B cell (primary cell): ENCODE measurements around the gene TLDC2. TPM values are rescaled to one million over a fixed set of nuclear protein-coding genes. Genes with fewer than 3 reads are reported as not detected.

ENCODE experiments used
- ATAC-seq: fragments of 200-7000 bp; cut with Tn5 transposase; one replicate; pipeline ENCODE4 v1.10.0; 2021; ENCODE audit warnings: low read depth, mild to moderate bottlenecking, moderate number of reproducible peaks, moderate library complexity
- CTCF ChIA-PET: fragments of 350-600 bp; sonication (Branson Sonifier 250); formaldehyde crosslinking; loops from one replicate; lab custom pipeline; 2021; ENCODE audit warnings: antibody characterized with exemption, inconsistent platforms; lab: Charles Lee
- POLR2A ChIA-PET: fragments of 350-600 bp; sonication (Branson Sonifier 250); formaldehyde crosslinking; loops from one replicate; lab custom pipeline; 2021; ENCODE audit warnings: antibody characterized with exemption; lab: Charles Lee
- DNase-seq: peaks from one replicate; pipeline ENCODE4 v3.0.0; 2013
- H2AFZ ChIP-seq: 2 replicates; pipeline ENCODE4 v1.6.1; 2012; ENCODE audit warnings: mild to moderate bottlenecking, low read depth, low read length; ENCODE audit not compliant: insufficient read depth, poor library complexity, severe bottlenecking
- H3K27ac ChIP-seq, 2 donors: 1 replicate in 1 of 2; 2 replicates in 1 of 2; pipeline ENCODE4 v1.5.1; 2012 to 2013; ENCODE audit warnings: low read length in 2 of 2, mild to moderate bottlenecking in 2 of 2, moderate library complexity in 1 of 2
- H3K27me3 ChIP-seq, 4 experiments: fragments of 200-600 bp in 1 of 4; sonication (generic) in 1 of 4; replicated peaks in 1 of 4; 1 replicate in 2 of 4; 2 replicates in 2 of 4; pipeline versions ENCODE4 v1.6.1 to v1.7.0; 2013 to 2016; ENCODE audit warnings: low read length in 3 of 4, mild to moderate bottlenecking in 2 of 4, mixed read lengths in 1 of 4, moderate library complexity in 1 of 4; ENCODE audit not compliant: insufficient read depth in 4 of 4, control insufficient read depth in 3 of 4; ENCODE audit errors: control extremely low read depth in 1 of 4
- H3K36me3 ChIP-seq, 2 experiments: replicated peaks in 1 of 2; 1 replicate in 1 of 2; 2 replicates in 1 of 2; pipeline versions ENCODE4 v1.6.1 to v1.7.1; 2013; ENCODE audit warnings: low read length in 1 of 2; ENCODE audit not compliant: insufficient read depth in 2 of 2, control insufficient read depth in 1 of 2; ENCODE audit errors: control extremely low read depth in 1 of 2, extremely low read depth in 1 of 2
- H3K4me1 ChIP-seq, 2 donors: fragments of 200-600 bp in 1 of 2; sonication (generic) in 1 of 2; 1 replicate in 1 of 2; 2 replicates in 1 of 2; pipeline versions ENCODE4 v1.5.1 to v1.6.1; 2013 to 2017; ENCODE audit warnings: low read length in 2 of 2; ENCODE audit not compliant: control insufficient read depth in 2 of 2, insufficient read depth in 2 of 2
- H3K4me2 ChIP-seq: replicated peaks from 2 replicates; pipeline ENCODE3; 2012; ENCODE audit warnings: mild to moderate bottlenecking, low read depth, low read length; ENCODE audit not compliant: poor library complexity, severe bottlenecking
- H3K4me3 ChIP-seq, 5 experiments: fragments of 200-600 bp in 1 of 5; sonication (generic) in 1 of 5; 1 replicate in 3 of 5; 2 replicates in 2 of 5; pipeline versions ENCODE4 v1.5.1 to v1.7.0; 2011 to 2016; ENCODE audit warnings: low read length in 4 of 5, mild to moderate bottlenecking in 4 of 5, low read depth in 2 of 5, control low read depth in 1 of 5, moderate library complexity in 1 of 5; ENCODE audit not compliant: insufficient read depth in 1 of 5; ENCODE audit errors: control extremely low read depth in 1 of 5, extremely low read depth in 1 of 5
- H3K79me2 ChIP-seq: fragments of 200-600 bp; sonication (generic); one replicate; pipeline ENCODE4 v1.6.0; 2016; ENCODE audit warnings: low read length; ENCODE audit not compliant: control insufficient read depth, insufficient read depth
- H3K9ac ChIP-seq: fragments of 200-600 bp; sonication (generic); 2 replicates; pipeline ENCODE4 v1.6.1; 2017; ENCODE audit warnings: mild to moderate bottlenecking, low read length, moderate library complexity
- H3K9me3 ChIP-seq, 3 donors: one replicate each; pipeline versions ENCODE4 v1.6.1 to v1.7.1; 2013; ENCODE audit warnings: low read length in 2 of 3; ENCODE audit not compliant: control insufficient read depth in 2 of 3, insufficient read depth in 1 of 3; ENCODE audit errors: control extremely low read depth in 1 of 3
- H4K20me1 ChIP-seq: 2 replicates; pipeline ENCODE4 v1.6.0; 2012; ENCODE audit warnings: mild to moderate bottlenecking, low read length; ENCODE audit not compliant: insufficient read depth, control insufficient read depth, poor library complexity, severe bottlenecking
- H3K27ac Mint-ChIP-seq: one replicate; pipeline ENCODE4 v1.8.0; 2021; ENCODE audit warnings: mixed read lengths
- H3K27me3 Mint-ChIP-seq: one replicate; pipeline ENCODE4 v1.8.0; 2021; ENCODE audit warnings: mixed read lengths
- H3K4me1 Mint-ChIP-seq: one replicate; pipeline ENCODE4 v1.8.0; 2021; ENCODE audit warnings: mixed read lengths
- H3K4me3 Mint-ChIP-seq: one replicate; pipeline ENCODE4 v1.8.0; 2021; ENCODE audit warnings: mixed read lengths
- H3K9me3 Mint-ChIP-seq: one replicate; pipeline ENCODE4 v1.8.0; 2022; ENCODE audit warnings: mixed read lengths; ENCODE audit not compliant: insufficient read depth
- CTCF ChIP-seq: fragments of 200-600 bp; IDR thresholded peaks from one replicate; pipeline ENCODE4 v1.8.0; 2022; ENCODE audit warnings: antibody characterized with exemption, mild to moderate bottlenecking
- EZH2 ChIP-seq: IDR thresholded peaks from 2 replicates; pipeline ENCODE4 v1.6.1; 2012; ENCODE audit warnings: borderline replicate concordance, low read depth, mild to moderate bottlenecking, moderate library complexity, low read length; ENCODE audit not compliant: insufficient read depth, poor library complexity, severe bottlenecking
- WGBS: methylation state at CpG from one replicate; pipeline ENCODE4 v1.1.5; 2013; ENCODE audit warnings: missing lambda C conversion rate; ENCODE audit not compliant: insufficient coverage; 5-methylcytosine and 5-hydroxymethylcytosine counted together
- intact Hi-C: fragments of 100-400 bp; cut with micrococcal nuclease; formaldehyde crosslinking; loops from one replicate; pipeline ENCODE4 v1.10.0; 2022
- polyA plus RNA-seq: library from polyadenylated mRNA; depleted of rRNA; stranded (reverse); fragments of >200 nt; gene quantifications from 2 replicates; pipeline ENCODE4 v1.2.3, GENCODE V29; 2012
- total RNA-seq, 2 donors: library from RNA; stranded (reverse); fragments of 120-200 nt in 1 of 2; gene quantifications; 1 replicate in 1 of 2; 2 replicates in 1 of 2; pipeline versions ENCODE4 v1.2.3 to v1.2.4, GENCODE V29; 2013 to 2022

Gene TLDC2
- total and polyA plus RNA-seq, 2 donors (not counting 1 experiment from before 2014, with no cell fraction given): 0.13 TPM; not detected in 1

GRCh38 chr20:36856195-36856594 lies 19.7 kb upstream of the TLDC2 start:
- Histone ChIP-seq H3K9ac (no peak overlapping the region), H3K4me3 (no peak overlapping the region), H3K36me3 (peaks cover 0 to 10% of the 10 kb centered on the region in 2 experiments), H3K9me3 (peaks cover 0 to 2% (median 0%) of the 10 kb centered on the region in 3 donors), H4K20me1 (peaks cover 21% of the 10 kb centered on the region), H3K4me2 (no peak overlapping the region), H2AFZ (no peak overlapping the region), H3K79me2 (peaks cover 93% of the 10 kb centered on the region), H3K27me3 (no peaks in the 10 kb centered on the region), H3K4me1 (peaks cover 34 to 38% of the 10 kb centered on the region in 2 donors), H3K27ac (no peak overlapping the region)
- intact Hi-C loops: no loop called here
- no peaks in the 10 kb centered on the region for H3K27me3 Mint-ChIP-seq
- WGBS: no CpG with 5 or more reads among the region's 3 CpGs
- CTCF ChIA-PET: interaction anchor here (0.5 to 1.8 kb wide), 6 partner anchors 9 to 240 kb away, joined by 3 to 5 read pairs (median 4); no protein-coding TSS in a partner anchor
- no peak for DNase-seq
- no peaks in the 10 kb centered on the region for H3K9me3 Mint-ChIP-seq
- H3K4me1 Mint-ChIP-seq: peaks cover 73% of the 10 kb centered on the region
- POLR2A ChIA-PET: interaction anchor here (1.0 kb wide), 1 partner anchor 20 kb away, joined by 3 read pairs; no protein-coding TSS in a partner anchor
- TF ChIP-seq CTCF: no peak
- no peak for TF ChIP-seq EZH2
- no peak overlapping the region for H3K4me3 Mint-ChIP-seq
- no peak for ATAC-seq
- peak overlapping the region; percentile 56 for H3K27ac Mint-ChIP-seq
